K562 (cell line): ENCODE data around the gene DBX2. TPM values are rescaled to one million over a fixed set of nuclear protein-coding genes. Genes with fewer than 3 reads are reported as not detected.

Experiments used
- ATAC-seq: fragments of 200-7000 bp; cut with Tn5 transposase; 3 replicates; pipeline ENCODE4 v1.9.1; 2020; ENCODE audit warnings: moderate library complexity
- BruUV-seq: library from RNA; stranded (reverse); fragments of 400-500 nt; replicated peaks from 2 replicates; lab custom pipeline; 2021; lab: Mats Ljungman, UMichigan
- CTCF ChIA-PET: fragments of 300-600 bp; formaldehyde crosslinking; extraction: SDS; loops from one replicate; lab custom pipeline; 2021; ENCODE audit warnings: low intra/inter-chr PET ratio; lab: Yijun Ruan, JAX
- POLR2A ChIA-PET: fragments of 300-600, 350-650 bp; sonication (Branson Sonifier 250); formaldehyde crosslinking; extraction: SDS; loops from one replicate; lab custom pipeline; 2021; ENCODE audit warnings: antibody characterized with exemption, inconsistent platforms; lab: Yijun Ruan, JAX
- DNase-seq, 4 experiments: peaks; one replicate each; pipeline versions ENCODE4 v3.0.0 to v3.0.0-alpha.2; 2011 to 2018; ENCODE audit warnings: low spot score in 3 of 4, mixed read lengths in 3 of 4; ENCODE audit errors: extremely low read depth in 1 of 4
- FAIRE-seq: peaks from 2 replicates; lab custom pipeline; 2011; peaks lifted over from hg19 to GRCh38; lab: Jason Lieb, UNC
- H2AFZ ChIP-seq: 2 replicates; pipeline ENCODE4 v1.6.0; 2011; ENCODE audit warnings: low read depth, low read length, control low read depth, inconsistent platforms
- H3K27ac ChIP-seq: fragments of 200-600 bp; 3 replicates; pipeline ENCODE4 v1.8.0; 2011; ENCODE audit warnings: low read depth, mild to moderate bottlenecking, control low read depth, inconsistent platforms, low read length, moderate library complexity, mixed read lengths; ENCODE audit errors: extremely low read depth
- H3K27me3 ChIP-seq, 2 experiments: fragments of 300-600 bp in 1 of 2; 2 replicates in 1 of 2; 3 replicates in 1 of 2; pipeline versions ENCODE4 v1.6.0 to v1.8.0; 2011; ENCODE audit warnings: inconsistent platforms in 2 of 2, low read length in 2 of 2, mild to moderate bottlenecking in 1 of 2, mixed read lengths in 1 of 2, moderate library complexity in 1 of 2; ENCODE audit not compliant: control insufficient read depth in 2 of 2, insufficient read depth in 2 of 2
- H3K36me3 ChIP-seq: fragments of 300-600 bp; 3 replicates; pipeline ENCODE4 v1.8.0; 2011; ENCODE audit warnings: mild to moderate bottlenecking, low read length, inconsistent platforms; ENCODE audit not compliant: control insufficient read depth, insufficient read depth
- H3K4me1 ChIP-seq, 2 experiments: fragments of 200-600 bp in 1 of 2; replicated peaks in 1 of 2; 2 replicates in 1 of 2; 3 replicates in 1 of 2; pipeline versions ENCODE4 v1.5.1 to v1.8.0; 2011; ENCODE audit warnings: inconsistent platforms in 2 of 2, low read length in 2 of 2, mild to moderate bottlenecking in 1 of 2, mixed read lengths in 1 of 2, moderate library complexity in 1 of 2; ENCODE audit not compliant: control insufficient read depth in 2 of 2, insufficient read depth in 2 of 2
- H3K4me2 ChIP-seq: 2 replicates; pipeline ENCODE4 v1.6.1; 2011; ENCODE audit warnings: low read length, control low read depth, inconsistent platforms, mixed read lengths; ENCODE audit not compliant: insufficient read depth
- H3K4me3 ChIP-seq: fragments of 200-600 bp; sonication (generic), shearing (Covaris generic); 2 replicates; pipeline ENCODE4 v1.5.1; 2016; ENCODE audit warnings: control low read depth, inconsistent platforms
- H3K79me2 ChIP-seq: fragments of 200-600 bp; 3 replicates; pipeline ENCODE4 v1.8.0; 2011; ENCODE audit warnings: low read length, inconsistent platforms; ENCODE audit not compliant: control insufficient read depth, insufficient read depth
- H3K9ac ChIP-seq, 2 experiments: 2 replicates each; pipeline versions ENCODE4 v1.6.0 to v1.6.1; 2011; ENCODE audit warnings: low read depth in 2 of 2, low read length in 2 of 2, control low read depth in 1 of 2, inconsistent platforms in 1 of 2, mild to moderate bottlenecking in 1 of 2, mixed read lengths in 1 of 2; ENCODE audit not compliant: insufficient read depth in 1 of 2
- H3K9me1 ChIP-seq: one replicate; pipeline ENCODE4 v1.6.0; 2011; ENCODE audit warnings: inconsistent platforms, mild to moderate bottlenecking, low read length, moderate library complexity; ENCODE audit not compliant: control insufficient read depth, insufficient read depth
- H3K9me3 ChIP-seq: replicated peaks from 2 replicates; pipeline ENCODE4 v1.5.1; 2011; ENCODE audit warnings: low read depth, low read length, inconsistent platforms; ENCODE audit not compliant: control insufficient read depth, insufficient read depth
- H4K20me1 ChIP-seq: replicated peaks from 2 replicates; pipeline ENCODE4 v1.6.1; 2011; ENCODE audit warnings: low read length, inconsistent platforms, mixed read lengths; ENCODE audit not compliant: control insufficient read depth, insufficient read depth
- BRF1 ChIP-seq: IDR thresholded peaks from 3 replicates; pipeline ENCODE4 v1.6.1; 2011; ENCODE audit warnings: borderline replicate concordance, mild to moderate bottlenecking; ENCODE audit not compliant: insufficient read length; ENCODE audit errors: extremely low read depth
- CBX3 ChIP-seq, 2 experiments: IDR thresholded peaks; 1 replicate in 1 of 2; 2 replicates in 1 of 2; pipeline ENCODE4 v1.6.1; 2012; ENCODE audit warnings: inconsistent platforms in 2 of 2, low read length in 2 of 2, borderline replicate concordance in 1 of 2, control low read depth in 1 of 2
- CEBPG ChIP-seq, 3 experiments: fragments of 200-800 bp in 1 of 3; sonication (Bioruptor generic) in 1 of 3; sonication (generic) in 1 of 3; formaldehyde crosslinking in 1 of 3; IDR thresholded peaks in 2 of 3; conservative IDR thresholded peaks in 1 of 3; 2 replicates each; pipeline versions ENCODE4 v1.6.1 to v1.8.0; 2016 to 2022; ENCODE audit warnings: missing compliant biosample characterization in 2 of 3, missing genetic modification characterization in 2 of 3, mild to moderate bottlenecking in 1 of 3, missing genetic modification reagents in 1 of 3
- KHSRP ChIP-seq: fragments of 450-650 bp; IDR thresholded peaks from 2 replicates; pipeline ENCODE4 v1.6.1; 2017
- RFX5 ChIP-seq: IDR thresholded peaks from 2 replicates; pipeline ENCODE4 v1.6.1; 2011; ENCODE audit warnings: low read depth, mild to moderate bottlenecking, improper control_type of control experiment, low read length
- SIN3B ChIP-seq: fragments of 450-650 bp; IDR thresholded peaks from 2 replicates; pipeline ENCODE4 v1.6.1; 2017; ENCODE audit warnings: low read depth, mild to moderate bottlenecking, moderate library complexity
- SP2 ChIP-seq: IDR thresholded peaks from 2 replicates; pipeline ENCODE4 v1.6.1; 2011; ENCODE audit warnings: mild to moderate bottlenecking, low read depth, low read length, moderate library complexity; ENCODE audit not compliant: poor library complexity, severe bottlenecking; ENCODE audit errors: extremely low read depth
- SREBF1 ChIP-seq: fragments of 150-350 bp; IDR thresholded peaks from 2 replicates; pipeline ENCODE4 v1.6.1; 2014; ENCODE audit warnings: antibody characterized with exemption, low read depth, low read length, borderline replicate concordance
- TEAD4 ChIP-seq, 2 experiments: sonication (generic) in 1 of 2; formaldehyde crosslinking in 1 of 2; IDR thresholded peaks; 2 replicates each; pipeline versions ENCODE4 v1.6.1 to v1.8.0; 2012 to 2022; ENCODE audit warnings: borderline replicate concordance in 1 of 2, inconsistent platforms in 1 of 2, low read length in 1 of 2, mild to moderate bottlenecking in 1 of 2, missing genetic modification reagents in 1 of 2
- TFAM ChIP-seq: fragments of 250-450 bp; sonication (Bioruptor Pico); conservative IDR thresholded peaks from 2 replicates; pipeline ENCODE4 v1.5.0; 2021; ENCODE audit warnings: mild to moderate bottlenecking, moderate library complexity
- ZBTB17 ChIP-seq: fragments of 450-650 bp; formaldehyde crosslinking; IDR thresholded peaks from 2 replicates; pipeline ENCODE4 v1.4.0; 2020; ENCODE audit warnings: mild to moderate bottlenecking
- ZNF197 ChIP-seq: fragments of 200-800 bp; sonication (Bioruptor generic); IDR thresholded peaks from 2 replicates; pipeline ENCODE4 v1.6.1; 2016; ENCODE audit warnings: low read depth, missing genetic modification characterization, missing compliant biosample characterization
- ZNF76 ChIP-seq: fragments of 250-450 bp; sonication (Bioruptor Pico); IDR thresholded peaks from 2 replicates; pipeline ENCODE4 v1.4.0; 2020; ENCODE audit warnings: mild to moderate bottlenecking, moderate library complexity, borderline replicate concordance
- WGBS: fragments of 100-300 bp; shearing (Covaris generic); methylation state at CpG from one replicate; pipeline ENCODE4 v1.1.6; 2016; ENCODE audit warnings: low coverage, mixed read lengths; ENCODE audit not compliant: insufficient coverage; ENCODE audit errors: missing lambda C conversion rate; 5-methylcytosine and 5-hydroxymethylcytosine counted together
- in situ Hi-C: fragments of 300-500 bp; cut with MboI; formaldehyde crosslinking; loops from 4 replicates; pipeline ENCODE4 v1.15.0; 2018; ENCODE audit warnings: inconsistent platforms, mixed read lengths
- intact Hi-C: fragments of 100-400 bp; cut with micrococcal nuclease; formaldehyde crosslinking; loops from 2 replicates; pipeline ENCODE4 v1.14.2; 2022
- polyA plus RNA-seq, 8 experiments: library from polyadenylated mRNA; depleted of rRNA in 4 of 8; stranded (reverse) in 5 of 8; unstranded in 3 of 8; fragments of >200 nt; fragmentation: Nextera tagmentation in 2 of 8; fragmentation: Illumina TruSeq in 1 of 8; extraction: Ambion mirVana in 2 of 8; extraction: Trizol in 1 of 8; gene quantifications; 2 replicates each; pipeline versions ENCODE4 v1.2.1 to v1.2.3, GENCODE V29; 2011 to 2014; ENCODE audit warnings: inconsistent platforms in 1 of 8, missing spikeins in 1 of 8
- total RNA-seq, 7 experiments: library from RNA; depleted of rRNA in 6 of 7; stranded (reverse); fragments of >200 nt in 6 of 7; fragmentation: Illumina TruSeq in 2 of 7; extraction: Trizol in 2 of 7; gene quantifications; 2 replicates each; pipeline versions ENCODE4 v1.2.1 to v1.2.3, GENCODE V29; 2011 to 2021; ENCODE audit warnings: low replicate concordance in 1 of 7
- TF ChIP-seq, protein P1 (sequence below): fragments of 450-650 bp; formaldehyde crosslinking; IDR thresholded peaks from 2 replicates; pipeline ENCODE4 v1.4.0; 2020; ENCODE audit warnings: mild to moderate bottlenecking, moderate library complexity
- TF ChIP-seq, protein P2 (sequence below): fragments of 450-650 bp; IDR thresholded peaks from 2 replicates; pipeline ENCODE4 v1.6.1; 2016; ENCODE audit warnings: missing biosample characterization, missing genetic modification characterization

The DBX2 gene
- total and polyA plus RNA-seq, 9 of the 15 experiments (the other 6 are each of a cell fraction or from before 2014, with no cell fraction given) = not detected

DNA sequence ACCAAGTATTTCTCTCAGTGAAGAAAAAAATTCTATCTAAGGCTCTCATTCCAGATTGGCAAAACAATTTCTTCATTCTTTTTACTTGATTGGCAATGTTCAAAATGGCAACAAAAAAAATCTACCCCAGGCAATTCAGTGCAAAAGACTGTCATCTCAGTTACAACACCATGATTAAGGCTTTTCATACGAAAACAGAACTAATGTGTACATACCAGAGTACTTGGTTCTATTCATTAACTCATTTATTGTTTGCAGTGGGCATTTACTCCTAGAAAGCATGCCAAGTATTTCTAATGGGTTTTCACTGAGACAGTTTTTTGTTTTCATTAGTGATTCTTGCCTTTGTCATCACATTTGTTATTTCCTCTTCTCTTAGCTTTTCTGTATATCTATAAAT is 33.0 kb downstream of the DBX2 start (continued):
- TF ChIP-seq, protein P1, sequence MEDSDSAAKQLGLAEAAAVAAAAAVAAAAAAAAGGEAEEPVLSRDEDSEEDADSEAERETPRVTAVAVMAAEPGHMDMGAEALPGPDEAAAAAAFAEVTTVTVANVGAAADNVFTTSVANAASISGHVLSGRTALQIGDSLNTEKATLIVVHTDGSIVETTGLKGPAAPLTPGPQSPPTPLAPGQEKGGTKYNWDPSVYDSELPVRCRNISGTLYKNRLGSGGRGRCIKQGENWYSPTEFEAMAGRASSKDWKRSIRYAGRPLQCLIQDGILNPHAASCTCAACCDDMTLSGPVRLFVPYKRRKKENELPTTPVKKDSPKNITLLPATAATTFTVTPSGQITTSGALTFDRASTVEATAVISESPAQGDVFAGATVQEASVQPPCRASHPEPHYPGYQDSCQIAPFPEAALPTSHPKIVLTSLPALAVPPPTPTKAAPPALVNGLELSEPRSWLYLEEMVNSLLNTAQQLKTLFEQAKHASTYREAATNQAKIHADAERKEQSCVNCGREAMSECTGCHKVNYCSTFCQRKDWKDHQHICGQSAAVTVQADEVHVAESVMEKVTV (CRISPR knock-in tag) = no peak
- TF ChIP-seq BRF1 (no peak), KHSRP (no peak), ZNF76 (CRISPR knock-in tag) (no peak), CBX3 (IDR thresholded peaks at IDR 0.05; ENCODE audit: borderline replicate concordance in 1 of 2, low read length in 2 of 2) (no peak), TEAD4 (IDR thresholded peaks at IDR 0.05; ENCODE audit: low read length) (no peak), TEAD4 (CRISPR knock-in tag; IDR thresholded peaks at IDR 0.05; ENCODE audit: borderline replicate concordance) (no peak), RFX5 (no peak), SIN3B (no peak), ZNF197 (CRISPR knock-in tag) (no peak), TFAM (CRISPR knock-in tag) (no peak)
- TF ChIP-seq, all 486 proteins: peak for 0

DNA sequence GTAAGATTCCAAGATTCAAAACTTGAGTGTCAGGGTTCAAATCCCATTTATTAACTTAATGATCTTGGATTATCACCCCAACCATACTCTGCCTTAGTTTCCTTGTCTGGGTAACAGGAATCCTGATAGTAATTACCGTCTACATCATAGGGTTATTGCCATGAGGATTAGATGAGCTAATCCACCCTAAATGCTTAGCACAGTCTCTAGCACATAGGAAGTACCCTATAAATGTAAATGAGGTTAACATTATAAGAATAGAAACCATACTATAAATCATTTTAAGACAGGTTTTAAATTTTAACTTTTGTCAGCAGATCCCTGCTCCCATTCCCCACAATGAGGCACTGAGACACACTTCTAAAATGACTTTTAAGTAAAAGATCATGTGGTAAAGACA is 36.5 kb downstream of the DBX2 start:
- H3K4me2 ChIP-seq = no peak overlapping the region
- H3K9me1 ChIP-seq = no peaks in the 10 kb centered on the region
- no peaks in the 10 kb centered on the region for H3K27me3 ChIP-seq
- H3K9me3 ChIP-seq = no peaks in the 10 kb centered on the region
- H3K36me3 ChIP-seq = no peaks in the 10 kb centered on the region
- ChIA-PET CTCF (no interaction called here), POLR2A (no interaction called here)
- H3K9ac ChIP-seq = no peak overlapping the region
- FAIRE-seq (no peak), ATAC-seq (no peak), DNase-seq (no peak)
- H3K4me3 ChIP-seq = no peak overlapping the region
- 0% methylated on average over 1 of the region's 1 CpG for WGBS
- H3K27ac ChIP-seq = no peak overlapping the region
- TF ChIP-seq SREBF1 (no peak), CEBPG (CRISPR knock-in tag; IDR thresholded peaks at IDR 0.05) (no peak), CEBPG (tag; conservative IDR thresholded peaks at IDR 0.05 in 1 of 2, IDR thresholded peaks at IDR 0.05 in 1 of 2) (no peak), ZBTB17 (CRISPR knock-in tag) (no peak), SP2 (no peak)
- TF ChIP-seq, protein P2, sequence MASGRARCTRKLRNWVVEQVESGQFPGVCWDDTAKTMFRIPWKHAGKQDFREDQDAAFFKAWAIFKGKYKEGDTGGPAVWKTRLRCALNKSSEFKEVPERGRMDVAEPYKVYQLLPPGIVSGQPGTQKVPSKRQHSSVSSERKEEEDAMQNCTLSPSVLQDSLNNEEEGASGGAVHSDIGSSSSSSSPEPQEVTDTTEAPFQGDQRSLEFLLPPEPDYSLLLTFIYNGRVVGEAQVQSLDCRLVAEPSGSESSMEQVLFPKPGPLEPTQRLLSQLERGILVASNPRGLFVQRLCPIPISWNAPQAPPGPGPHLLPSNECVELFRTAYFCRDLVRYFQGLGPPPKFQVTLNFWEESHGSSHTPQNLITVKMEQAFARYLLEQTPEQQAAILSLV (tag) = no peak
- H4K20me1 ChIP-seq = no peaks in the 10 kb centered on the region
- in situ Hi-C loops (no loop called here), intact Hi-C loops (no loop called here)
- BruUV-seq = no TSS peak
- no peaks in the 10 kb centered on the region for H3K79me2 ChIP-seq
- H2AFZ ChIP-seq = no peak overlapping the region
- no peaks in the 10 kb centered on the region for H3K4me1 ChIP-seq
